PC-3 (cell line): ENCODE measurements around the gene DHX58.

ENCODE experiments used
- CTCF ChIP-seq: fragments of 300-600 bp; sonication (generic); conservative IDR thresholded peaks from 2 replicates; pipeline ENCODE4 v1.5.1; 2017; ENCODE audit warnings: antibody characterized with exemption, low read depth, mild to moderate bottlenecking, low read length
- EZH2 ChIP-seq: fragments of 300-600 bp; sonication (generic); IDR thresholded peaks from one replicate; pipeline ENCODE4 v1.6.1; 2017; ENCODE audit warnings: antibody characterized with exemption, mild to moderate bottlenecking, low read length; ENCODE audit not compliant: unreplicated experiment
- EZH2phosphoT487 ChIP-seq: fragments of 300-600 bp; sonication (generic); IDR thresholded peaks from 2 replicates; pipeline ENCODE4 v1.6.1; 2018; ENCODE audit warnings: mild to moderate bottlenecking, antibody characterized with exemption, low read length, borderline replicate concordance

GRCh38 chr17:42109086-42109485 lies 3.4 kb downstream of the DHX58 start:
- no peak for TF ChIP-seq CTCF
- no peak for TF ChIP-seq EZH2phosphoT487
- no peak for TF ChIP-seq EZH2
